A549 (cell line): Measurements from ENCODE around the gene AFG1L. TPM values are rescaled to one million over a fixed set of nuclear protein-coding genes. Genes with fewer than 3 reads are reported as not detected.

Experiments used
- ATAC-seq, 2 experiments: fragments of 200-7000 bp in 1 of 2; fragments of >200 bp in 1 of 2; cut with Nextera tagmentation in 1 of 2; cut with Tn5 transposase in 1 of 2; 3 replicates each; pipeline versions ENCODE4 v1.8.0 to v1.9.1; 2018 to 2020; ENCODE audit warnings: mild to moderate bottlenecking in 1 of 2, moderate library complexity in 1 of 2
- CTCF ChIA-PET: fragments of 300-600 bp; sonication (Branson Sonifier 250); formaldehyde crosslinking; extraction: SDS; loops from one replicate; lab custom pipeline; 2021; ENCODE audit warnings: antibody characterized with exemption, inconsistent platforms; lab: Yijun Ruan, JAX
- POLR2A ChIA-PET: fragments of 350-600 bp; formaldehyde crosslinking; extraction: SDS; loops from one replicate; lab custom pipeline; 2021; ENCODE audit warnings: antibody characterized with exemption, inconsistent platforms; lab: Yijun Ruan, JAX
- DNase-seq, 2 experiments: peaks; one replicate each; pipeline versions ENCODE4 v3.0.0 to v3.0.0-alpha.2; 2011 to 2016; ENCODE audit warnings: low read depth in 1 of 2, low spot score in 1 of 2
- FAIRE-seq: peaks from 2 replicates; lab custom pipeline; 2011; peaks lifted over from hg19 to GRCh38; lab: Jason Lieb, UNC
- H3K27ac ChIP-seq, 2 experiments: fragments of >200 bp; sonication (Bioruptor Twin); formaldehyde crosslinking; 3 replicates each; pipeline ENCODE4 v1.5.1; 2016 to 2017
- H3K4me1 ChIP-seq: fragments of >200 bp; sonication (Bioruptor Twin); formaldehyde crosslinking; 3 replicates; pipeline ENCODE4 v1.6.1; 2016
- H3K4me2 ChIP-seq: fragments of >200 bp; sonication (Bioruptor Twin); formaldehyde crosslinking; 3 replicates; pipeline ENCODE4 v1.6.1; 2016
- H3K4me3 ChIP-seq: fragments of >200 bp; sonication (Bioruptor Twin); formaldehyde crosslinking; 3 replicates; pipeline ENCODE4 v1.5.1; 2016
- H3K9me3 ChIP-seq: fragments of >200 bp; sonication (Bioruptor Twin); formaldehyde crosslinking; 3 replicates; pipeline ENCODE4 v1.6.1; 2016
- ATOH8 ChIP-seq: fragments of 250-450 bp; sonication (Bioruptor Pico); IDR thresholded peaks from 2 replicates; pipeline ENCODE4 v1.5.0; 2020; ENCODE audit warnings: low read depth, mild to moderate bottlenecking, moderate library complexity
- BCL3 ChIP-seq: fragments of >200 bp; sonication (Bioruptor Twin); formaldehyde crosslinking; IDR thresholded peaks from 3 replicates; pipeline ENCODE4 v1.6.1; 2016
- BHLHE40 ChIP-seq: IDR thresholded peaks from 2 replicates; pipeline ENCODE4 v1.6.1; 2012; ENCODE audit warnings: low read depth, low read length, inconsistent platforms
- CEBPB ChIP-seq, 2 experiments: fragments of >200 bp in 1 of 2; sonication (Bioruptor Twin) in 1 of 2; formaldehyde crosslinking in 1 of 2; IDR thresholded peaks; 2 replicates each; pipeline ENCODE4 v1.6.1; 2012 to 2016
- CHD2 ChIP-seq: fragments of 150-350 bp; IDR thresholded peaks from 2 replicates; pipeline ENCODE4 v1.6.1; 2014; ENCODE audit warnings: low read length; ENCODE audit not compliant: partially characterized antibody
- CTCF ChIP-seq: fragments of >200 bp; sonication (Bioruptor Twin); formaldehyde crosslinking; IDR thresholded peaks from 3 replicates; pipeline ENCODE4 v1.5.1; 2016
- EHF ChIP-seq: fragments of 250-450 bp; sonication (Bioruptor Pico); IDR thresholded peaks from 2 replicates; pipeline ENCODE4 v1.5.0; 2020; ENCODE audit warnings: mild to moderate bottlenecking
- FOSB ChIP-seq: fragments of 250-450 bp; sonication (Bioruptor Pico); IDR thresholded peaks from 2 replicates; pipeline ENCODE4 v1.5.0; 2020; ENCODE audit warnings: mild to moderate bottlenecking, moderate library complexity
- FOSL2 ChIP-seq, 2 experiments: fragments of 450-650 bp in 1 of 2; fragments of >200 bp in 1 of 2; sonication (Bioruptor Twin) in 1 of 2; formaldehyde crosslinking; IDR thresholded peaks; 2 replicates each; pipeline versions ENCODE4 v1.5.0 to v1.6.1; 2016 to 2020; ENCODE audit warnings: mild to moderate bottlenecking in 1 of 2, moderate library complexity in 1 of 2
- HDAC2 ChIP-seq: fragments of 200-600 bp; sonication (generic); IDR thresholded peaks from 2 replicates; pipeline ENCODE4 v1.6.1; 2016
- HEYL ChIP-seq: fragments of 250-450 bp; sonication (Bioruptor Pico); IDR thresholded peaks from 2 replicates; pipeline ENCODE4 v1.8.0; 2021; ENCODE audit warnings: mild to moderate bottlenecking, moderate library complexity
- HOXB13 ChIP-seq: fragments of 250-450 bp; sonication (Bioruptor Pico); IDR thresholded peaks from 2 replicates; pipeline ENCODE4 v1.5.0; 2020; ENCODE audit warnings: low read depth, mild to moderate bottlenecking, moderate library complexity
- HOXB5 ChIP-seq: fragments of 250-450 bp; sonication (Bioruptor Pico); IDR thresholded peaks from 2 replicates; pipeline ENCODE4 v1.5.0; 2020; ENCODE audit warnings: mild to moderate bottlenecking, moderate library complexity
- JUNB ChIP-seq: fragments of >200 bp; sonication (Bioruptor Twin); formaldehyde crosslinking; IDR thresholded peaks from 2 replicates; pipeline ENCODE4 v1.6.1; 2016
- KDM5A ChIP-seq: fragments of 200-600 bp; sonication (generic); IDR thresholded peaks from 2 replicates; pipeline ENCODE4 v1.6.1; 2016; ENCODE audit warnings: antibody characterized with exemption, mild to moderate bottlenecking
- MAX ChIP-seq: IDR thresholded peaks from 2 replicates; pipeline ENCODE4 v1.6.1; 2012
- MYC ChIP-seq: IDR thresholded peaks from 2 replicates; pipeline ENCODE4 v1.6.1; 2012; ENCODE audit warnings: mild to moderate bottlenecking, inconsistent platforms, low read length, improper control_type of control experiment, borderline replicate concordance
- POLR2AphosphoS2 ChIP-seq: conservative IDR thresholded peaks from 2 replicates; pipeline ENCODE4 v1.6.1; 2012; ENCODE audit warnings: low read length, improper control_type of control experiment, inconsistent platforms
- RAD21 ChIP-seq, 2 experiments: fragments of >200 bp in 1 of 2; sonication (Bioruptor Twin) in 1 of 2; formaldehyde crosslinking in 1 of 2; IDR thresholded peaks in 1 of 2; conservative IDR thresholded peaks in 1 of 2; 2 replicates in 1 of 2; 3 replicates in 1 of 2; pipeline ENCODE4 v1.6.1; 2012 to 2018; ENCODE audit warnings: inconsistent platforms in 1 of 2
- RARB ChIP-seq: fragments of 250-450 bp; sonication (Bioruptor Pico); IDR thresholded peaks from 2 replicates; pipeline ENCODE4 v1.8.0; 2021; ENCODE audit warnings: mild to moderate bottlenecking, moderate library complexity
- RCOR1 ChIP-seq: fragments of 150-350 bp; IDR thresholded peaks from 2 replicates; pipeline ENCODE4 v1.6.1; 2014; ENCODE audit warnings: antibody characterized with exemption, low read length, low read depth
- RFX5 ChIP-seq: fragments of 450-650 bp; IDR thresholded peaks from 2 replicates; pipeline ENCODE4 v1.7.1; 2014; ENCODE audit warnings: antibody characterized with exemption, mild to moderate bottlenecking, moderate library complexity
- SMC3 ChIP-seq: fragments of >200 bp; sonication (Bioruptor Twin); formaldehyde crosslinking; IDR thresholded peaks from 3 replicates; pipeline ENCODE4 v1.6.1; 2018; ENCODE audit warnings: inconsistent platforms
- TP53 ChIP-seq: fragments of 250-450 bp; sonication (Bioruptor Pico); IDR thresholded peaks from 2 replicates; pipeline ENCODE4 v1.5.0; 2021; ENCODE audit warnings: mild to moderate bottlenecking, moderate library complexity
- ZNF302 ChIP-seq: fragments of 250-450 bp; sonication (Bioruptor Pico); IDR thresholded peaks from 2 replicates; pipeline ENCODE4 v1.9.0; 2021; ENCODE audit warnings: inconsistent platforms, mild to moderate bottlenecking, moderate library complexity
- WGBS: methylation state at CpG from one replicate; pipeline ENCODE4 v1.1.6; 2017; ENCODE audit errors: missing lambda C conversion rate; 5-methylcytosine and 5-hydroxymethylcytosine counted together
- polyA plus RNA-seq, 4 experiments: library from polyadenylated mRNA; depleted of rRNA in 3 of 4; stranded (reverse); fragments of >200 nt; fragmentation: RNase III in 1 of 4; extraction: RNeasy Plus Mini Kit Qiagen cat#74134 plus additional on column Dnase treatment in 1 of 4; gene quantifications; 2 replicates in 3 of 4; 3 replicates in 1 of 4; pipeline ENCODE4 v1.2.3, GENCODE V29; 2011 to 2017

AFG1L gene
- polyA plus RNA-seq, 2 of the 4 experiments (the other 2 are of a cell fraction), result 1.3 to 2.3 TPM

GRCh38 chr6:108497883-108498282 lies 203.0 kb downstream of the AFG1L start:
- ChIA-PET CTCF (interaction anchor here (0.6 to 1.7 kb wide), 7 partner anchors 13 to 385 kb away, joined by 3 to 6 read pairs (median 3); no protein-coding TSS in a partner anchor), POLR2A (no interaction called here)
- ATAC-seq, result peak in 1 of 2 experiments; percentile 75; a peak in 3 of 6 replicates
- H3K4me1 ChIP-seq, result no peaks in the 10 kb centered on the region; the same call in 2 of the 3 replicates
- no peak overlapping the region for H3K4me2 ChIP-seq
- H3K27ac ChIP-seq, result no peak overlapping the region
- FAIRE-seq, result no peak
- 0 out of 3 replicates have a peak, but pooled peaks have one; percentile 20 for TF ChIP-seq CTCF
- 0 out of 4 replicates have a peak, but pooled peaks of 1 of the 2 experiments have one; percentile 6 for TF ChIP-seq CEBPB (IDR thresholded peaks at IDR 0.05)
- no peak for TF ChIP-seq SMC3
- TF ChIP-seq RAD21 (conservative IDR thresholded peaks at IDR 0.05 in 1 of 2, IDR thresholded peaks at IDR 0.05 in 1 of 2), result peak; percentile 15 to 40; a peak in 2 of 5 replicates
- no peak for TF ChIP-seq RFX5
- TF ChIP-seq KDM5A, result no peak
- no peak for TF ChIP-seq EHF (CRISPR knock-in tag)
- TF ChIP-seq JUNB, result no peak
- no peak for TF ChIP-seq HOXB5
- WGBS, result 36% methylated on average over 3 of the region's 3 CpGs
- no peaks in the 10 kb centered on the region for H3K9me3 ChIP-seq
- DNase-seq, result peak; percentile 4 to 45
- no peak overlapping the region for H3K4me3 ChIP-seq

GRCh38 chr6:108501559-108501958 lies 206.7 kb downstream of the AFG1L start:
- CTCF ChIA-PET, result interaction anchor here (1.3 to 1.4 kb wide), 2 partner anchors 9 to 391 kb away, joined by 3 read pairs; no protein-coding TSS in a partner anchor
- Histone ChIP-seq H3K4me3 (no peak overlapping the region), H3K27ac (no peak overlapping the region), H3K4me2 (no peak overlapping the region), H3K9me3 (no peaks in the 10 kb centered on the region), H3K4me1 (no peaks in the 10 kb centered on the region; the same call in 2 of the 3 replicates)
- DNase-seq (no peak), FAIRE-seq (no peak), ATAC-seq (no peak)
- POLR2A ChIA-PET, result no interaction called here
- no peak for TF ChIP-seq FOSL2 (IDR thresholded peaks at IDR 0.05)
- no peak for TF ChIP-seq FOSL2 (CRISPR knock-in tag; IDR thresholded peaks at IDR 0.05)
- TF ChIP-seq FOSB, result no peak
- TF ChIP-seq HOXB5, result no peak
- no peak for TF ChIP-seq BHLHE40
- no peak for TF ChIP-seq CTCF
- no peak for TF ChIP-seq HOXB13 (CRISPR knock-in tag)
- TF ChIP-seq MAX, result no peak
- TF ChIP-seq POLR2AphosphoS2, result no peak
- TF ChIP-seq BCL3, result no peak
- no peak for TF ChIP-seq RCOR1
- 60% methylated on average over 3 of the region's 3 CpGs for WGBS

- Histone ChIP-seq H3K27ac (no peak overlapping the region), H3K4me3 (no peak overlapping the region), H3K4me2 (no peak overlapping the region), H3K9me3 (no peaks in the 10 kb centered on the region), H3K4me1 (no peaks in the 10 kb centered on the region; the same call in 2 of the 3 replicates)
- DNase-seq, result no peak
- ChIA-PET POLR2A (no interaction called here), CTCF (interaction anchor here (1.0 kb wide), 2 partner anchors 11 to 390 kb away, joined by 3 to 7 read pairs; no protein-coding TSS in a partner anchor)
- no peak for FAIRE-seq
- 19% methylated on average over 1 of the region's 1 CpG for WGBS
- TF ChIP-seq TP53 (CRISPR knock-in tag), result no peak
- no peak for TF ChIP-seq ATOH8 (CRISPR knock-in tag)
- no peak for TF ChIP-seq HEYL (CRISPR knock-in tag)
- no peak for TF ChIP-seq CHD2
- no peak for TF ChIP-seq HDAC2
- TF ChIP-seq RARB (CRISPR knock-in tag), result no peak
- no peak for TF ChIP-seq MYC
- no peak for TF ChIP-seq EHF (CRISPR knock-in tag)
- TF ChIP-seq ZNF302 (CRISPR knock-in tag), result no peak
- ATAC-seq, result no peak
Measured at GRCh38 chr6:108502832-108503231, 208.0 kb downstream of the AFG1L start.
